ENCODE measurements around the gene DNPEP. TPM values are rescaled to one million over a fixed set of nuclear protein-coding genes. Genes with fewer than 3 reads are reported as not detected.

Gene DNPEP
- total and polyA plus RNA-seq, 2 donors (not counting 3 experiments of a cell fraction or from before 2014, with no cell fraction given): 40.4 to 77.5 TPM

DNA sequence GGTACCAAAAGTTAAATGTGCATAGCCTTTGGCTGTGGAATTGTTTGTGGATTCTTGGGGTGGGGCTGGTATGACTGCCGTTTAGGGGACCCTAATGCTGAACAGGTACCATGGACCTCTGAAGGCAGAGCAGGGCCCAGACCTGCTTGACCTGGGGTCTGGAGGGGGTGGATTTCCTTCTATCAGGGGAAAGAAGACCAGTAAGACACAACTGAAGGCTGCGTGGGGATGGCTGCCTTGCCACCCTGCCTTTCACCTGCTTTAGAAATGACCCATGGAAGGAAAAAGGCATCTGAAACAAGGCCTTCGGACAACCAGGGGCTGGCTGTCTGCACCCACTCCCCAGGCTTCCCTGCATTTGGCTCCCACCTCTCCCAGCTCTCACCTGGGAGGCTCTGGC, 37.5 kb downstream of the DNPEP start:
- H3K4me1 ChIP-seq (ENCODE audit: control insufficient read depth, extremely low read depth, insufficient read depth, low read length): no peaks in the 10 kb centered on the region
- no peaks in the 10 kb centered on the region for H3K36me3 ChIP-seq (ENCODE audit: control insufficient read depth in 2 of 2, extremely low read depth in 1 of 2, insufficient read depth in 2 of 2, low read length in 2 of 2)
- no peak overlapping the region for H2AFZ ChIP-seq (ENCODE audit: low read depth, low read length)
- intact Hi-C loops (cut with micrococcal nuclease) (no loop called here), dilution Hi-C loops (cut with MboI; ENCODE audit: extremely low pct_ligation_motif_present, low sequenced_read_pairs) (no loop called here)
- TF ChIP-seq, protein P1, sequence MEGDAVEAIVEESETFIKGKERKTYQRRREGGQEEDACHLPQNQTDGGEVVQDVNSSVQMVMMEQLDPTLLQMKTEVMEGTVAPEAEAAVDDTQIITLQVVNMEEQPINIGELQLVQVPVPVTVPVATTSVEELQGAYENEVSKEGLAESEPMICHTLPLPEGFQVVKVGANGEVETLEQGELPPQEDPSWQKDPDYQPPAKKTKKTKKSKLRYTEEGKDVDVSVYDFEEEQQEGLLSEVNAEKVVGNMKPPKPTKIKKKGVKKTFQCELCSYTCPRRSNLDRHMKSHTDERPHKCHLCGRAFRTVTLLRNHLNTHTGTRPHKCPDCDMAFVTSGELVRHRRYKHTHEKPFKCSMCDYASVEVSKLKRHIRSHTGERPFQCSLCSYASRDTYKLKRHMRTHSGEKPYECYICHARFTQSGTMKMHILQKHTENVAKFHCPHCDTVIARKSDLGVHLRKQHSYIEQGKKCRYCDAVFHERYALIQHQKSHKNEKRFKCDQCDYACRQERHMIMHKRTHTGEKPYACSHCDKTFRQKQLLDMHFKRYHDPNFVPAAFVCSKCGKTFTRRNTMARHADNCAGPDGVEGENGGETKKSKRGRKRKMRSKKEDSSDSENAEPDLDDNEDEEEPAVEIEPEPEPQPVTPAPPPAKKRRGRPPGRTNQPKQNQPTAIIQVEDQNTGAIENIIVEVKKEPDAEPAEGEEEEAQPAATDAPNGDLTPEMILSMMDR (IDR thresholded peaks at IDR 0.05; ENCODE audit: extremely low read depth in 1 of 2, insufficient read depth in 1 of 2, low read depth in 1 of 2, low read length in 2 of 2): no peak
- no peak for TF ChIP-seq JUN (IDR thresholded peaks at IDR 0.05; ENCODE audit: borderline replicate concordance, insufficient read depth, insufficient read length, low read depth)
- TF ChIP-seq, protein P2, sequence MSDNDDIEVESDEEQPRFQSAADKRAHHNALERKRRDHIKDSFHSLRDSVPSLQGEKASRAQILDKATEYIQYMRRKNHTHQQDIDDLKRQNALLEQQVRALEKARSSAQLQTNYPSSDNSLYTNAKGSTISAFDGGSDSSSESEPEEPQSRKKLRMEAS (IDR thresholded peaks at IDR 0.05; ENCODE audit: insufficient read depth, insufficient read length): no peak
- TF ChIP-seq FOS (IDR thresholded peaks at IDR 0.05; ENCODE audit: borderline replicate concordance, insufficient read depth, low read length): no peak
- TF ChIP-seq POLR2A (IDR thresholded peaks at IDR 0.05; ENCODE audit: low read depth, low read length): no peak
- TF ChIP-seq GATA2 (IDR thresholded peaks at IDR 0.05; ENCODE audit: insufficient read depth, insufficient read length, low read depth, low read length): no peak
- H3K27me3 ChIP-seq (ENCODE audit: control insufficient read depth in 2 of 2, insufficient read depth in 2 of 2, low read length in 2 of 2): peaks cover 0 to 4% of the 10 kb centered on the region in 2 experiments
- H3K4me3 ChIP-seq (replicated peaks in 1 of 3; ENCODE audit: insufficient read depth in 1 of 3, low read depth in 1 of 3, low read length in 3 of 3): no peak overlapping the region
- no peaks in the 10 kb centered on the region for H3K79me2 ChIP-seq (ENCODE audit: control insufficient read depth, insufficient read depth, low read length)
- H3K27ac ChIP-seq (ENCODE audit: insufficient read depth, low read depth, low read length): no peak overlapping the region
- ChIA-PET CTCF (interaction anchor here (1.3 to 1.4 kb wide), 2 partner anchors 179 to 370 kb away, joined by 4 read pairs; no protein-coding TSS in a partner anchor), POLR2A (no interaction called here)
- FAIRE-seq: no peak
- H3K9me1 ChIP-seq (replicated peaks; ENCODE audit: control insufficient read depth, extremely low read depth, insufficient read depth, low read length): no peaks in the 10 kb centered on the region
- H3K9ac ChIP-seq (replicated peaks; ENCODE audit: extremely low read depth, insufficient read depth, low read length): no peak overlapping the region
- no TSS peak for BruUV-seq (replicated peaks)
- H3K4me2 ChIP-seq (ENCODE audit: insufficient read depth, low read length): no peak overlapping the region
- H3K9me3 ChIP-seq (replicated peaks; ENCODE audit: control insufficient read depth, insufficient read depth, low read length): no peaks in the 10 kb centered on the region
- DNase-seq (ENCODE audit: low read depth, low spot score): no peak
- no peaks in the 10 kb centered on the region for H4K20me1 ChIP-seq (replicated peaks; ENCODE audit: control insufficient read depth, extremely low read depth, insufficient read depth, low read length)
